Endothelial cell of umbilical vein (primary cell): ENCODE measurements around the gene ASMTL. TPM values are rescaled to one million over a fixed set of nuclear protein-coding genes. Genes with fewer than 3 reads are reported as not detected.

ENCODE experiments used
- BruUV-seq: library from RNA; stranded (reverse); fragments of 400-500 nt; replicated peaks from 2 replicates; lab custom pipeline; 2021; lab: Mats Ljungman, UMichigan
- CTCF ChIA-PET: fragments of 300-600, 350-600 bp; sonication (Branson Sonifier 250); formaldehyde crosslinking; loops from one replicate; lab custom pipeline; 2021; ENCODE audit warnings: antibody characterized with exemption, inconsistent platforms; lab: Charles Lee
- POLR2A ChIA-PET: fragments of 300-600, 350-600 bp; sonication (Branson Sonifier 250); formaldehyde crosslinking; loops from one replicate; lab custom pipeline; 2021; ENCODE audit warnings: antibody characterized with exemption, inconsistent platforms; lab: Charles Lee
- DNase-seq: peaks from one replicate; pipeline ENCODE4 v3.0.0-alpha.2; 2011; ENCODE audit warnings: low read depth, low spot score
- FAIRE-seq: peaks from 2 replicates; lab custom pipeline; 2011; peaks lifted over from hg19 to GRCh38; lab: Jason Lieb, UNC
- H2AFZ ChIP-seq: 2 replicates; pipeline ENCODE4 v1.6.0; 2012; ENCODE audit warnings: low read depth, low read length, control low read depth, inconsistent platforms
- H3K27ac ChIP-seq: 2 replicates; pipeline ENCODE4 v1.5.1; 2011; ENCODE audit warnings: low read depth, mild to moderate bottlenecking, control low read depth, low read length, moderate library complexity; ENCODE audit not compliant: insufficient read depth
- H3K27me3 ChIP-seq, 2 experiments: 2 replicates each; pipeline versions ENCODE4 v1.6.0 to v1.6.1; 2011; ENCODE audit warnings: low read length in 2 of 2, mixed read lengths in 1 of 2; ENCODE audit not compliant: control insufficient read depth in 2 of 2, insufficient read depth in 2 of 2
- H3K36me3 ChIP-seq, 2 experiments: 2 replicates in 1 of 2; 3 replicates in 1 of 2; pipeline ENCODE4 v1.5.1; 2011; ENCODE audit warnings: low read length in 2 of 2, mild to moderate bottlenecking in 1 of 2, moderate library complexity in 1 of 2; ENCODE audit not compliant: control insufficient read depth in 2 of 2, insufficient read depth in 2 of 2; ENCODE audit errors: extremely low read depth in 1 of 2
- H3K4me1 ChIP-seq: 3 replicates; pipeline ENCODE4 v1.5.1; 2011; ENCODE audit warnings: mild to moderate bottlenecking, low read length; ENCODE audit not compliant: control insufficient read depth, insufficient read depth; ENCODE audit errors: extremely low read depth
- H3K4me2 ChIP-seq: 2 replicates; pipeline ENCODE4 v1.6.1; 2011; ENCODE audit warnings: low read length, control low read depth, mixed read lengths; ENCODE audit not compliant: insufficient read depth
- H3K4me3 ChIP-seq, 3 experiments: fragments of 200-600 bp in 1 of 3; sonication (generic), shearing (Covaris generic) in 1 of 3; replicated peaks in 1 of 3; 2 replicates each; pipeline ENCODE4 v1.5.1; 2011 to 2016; ENCODE audit warnings: control low read depth in 3 of 3, low read length in 3 of 3, mild to moderate bottlenecking in 2 of 3, inconsistent platforms in 1 of 3, low read depth in 1 of 3, moderate library complexity in 1 of 3; ENCODE audit not compliant: insufficient read depth in 1 of 3
- H3K79me2 ChIP-seq: 2 replicates; pipeline ENCODE4 v1.6.0; 2012; ENCODE audit warnings: low read length, inconsistent platforms; ENCODE audit not compliant: control insufficient read depth, insufficient read depth
- H3K9ac ChIP-seq: replicated peaks from 2 replicates; pipeline ENCODE3; 2011; ENCODE audit warnings: low read length, control low read depth; ENCODE audit not compliant: insufficient read depth; ENCODE audit errors: extremely low read depth
- H3K9me1 ChIP-seq: replicated peaks from 3 replicates; pipeline ENCODE4 v1.6.0; 2011; ENCODE audit warnings: mild to moderate bottlenecking, low read length; ENCODE audit not compliant: control insufficient read depth, insufficient read depth; ENCODE audit errors: extremely low read depth
- H3K9me3 ChIP-seq: replicated peaks from 2 replicates; pipeline ENCODE4 v1.5.1; 2012; ENCODE audit warnings: low read length, inconsistent platforms; ENCODE audit not compliant: control insufficient read depth, insufficient read depth
- H4K20me1 ChIP-seq: replicated peaks from 2 replicates; pipeline ENCODE3; 2011; ENCODE audit warnings: mild to moderate bottlenecking, low read length; ENCODE audit not compliant: control insufficient read depth, insufficient read depth; ENCODE audit errors: extremely low read depth
- CTCF ChIP-seq, 2 donors: IDR thresholded peaks; 1 replicate in 1 of 2; 2 replicates in 1 of 2; pipeline ENCODE4 v1.5.1; 2011; ENCODE audit warnings: low read length in 2 of 2, mild to moderate bottlenecking in 2 of 2, moderate library complexity in 2 of 2, control low read depth in 1 of 2, inconsistent platforms in 1 of 2, low read depth in 1 of 2; ENCODE audit not compliant: insufficient read depth in 1 of 2; ENCODE audit errors: extremely low read depth in 1 of 2
- EZH2 ChIP-seq: IDR thresholded peaks from 2 replicates; pipeline ENCODE4 v1.6.1; 2012; ENCODE audit warnings: borderline replicate concordance, low read depth, mild to moderate bottlenecking, moderate library complexity, low read length, inconsistent platforms; ENCODE audit not compliant: severe bottlenecking
- FOS ChIP-seq: IDR thresholded peaks from 2 replicates; pipeline ENCODE4 v1.6.1; 2011; ENCODE audit warnings: mild to moderate bottlenecking, low read length, moderate library complexity, borderline replicate concordance; ENCODE audit not compliant: insufficient read depth
- GATA2 ChIP-seq: IDR thresholded peaks from 2 replicates; pipeline ENCODE4 v1.7.0; 2011; ENCODE audit warnings: low read depth, mild to moderate bottlenecking, moderate library complexity, mixed read lengths, low read length; ENCODE audit not compliant: insufficient read length, insufficient read depth
- JUN ChIP-seq: IDR thresholded peaks from 2 replicates; pipeline ENCODE4 v1.6.1; 2011; ENCODE audit warnings: borderline replicate concordance, low read depth; ENCODE audit not compliant: insufficient read length, insufficient read depth
- MAX ChIP-seq: IDR thresholded peaks from 2 replicates; pipeline ENCODE4 v1.6.1; 2011; ENCODE audit not compliant: insufficient read depth, insufficient read length
- MYC ChIP-seq: IDR thresholded peaks from one replicate; pipeline ENCODE4 v1.6.1; 2011; ENCODE audit warnings: mild to moderate bottlenecking, low read depth, low read length
- POLR2A ChIP-seq: IDR thresholded peaks from 2 replicates; pipeline ENCODE4 v1.6.1; 2012; ENCODE audit warnings: low read depth, mild to moderate bottlenecking, control low read depth, low read length
- POLR2AphosphoS5 ChIP-seq: IDR thresholded peaks from 2 replicates; pipeline ENCODE4 v1.6.1; 2012; ENCODE audit warnings: low read depth, mild to moderate bottlenecking, control low read depth, low read length, moderate library complexity; ENCODE audit not compliant: insufficient read depth
- dilution Hi-C: fragments of 300-500 bp; cut with MboI; formaldehyde crosslinking; loops from one replicate; pipeline ENCODE4 v1.15.0; 2019; ENCODE audit warnings: low sequenced_read_pairs; ENCODE audit not compliant: extremely low pct_ligation_motif_present
- intact Hi-C: fragments of 100-400 bp; cut with micrococcal nuclease; formaldehyde crosslinking; loops from one replicate; pipeline ENCODE4 v1.10.0; 2022
- polyA plus RNA-seq, 4 experiments: library from polyadenylated mRNA; depleted of rRNA in 3 of 4; stranded (reverse) in 3 of 4; unstranded in 1 of 4; fragments of >200 nt; gene quantifications; 2 replicates each; pipeline versions ENCODE4 v1.2.1 to v1.2.3, GENCODE V29; 2011 to 2012; ENCODE audit warnings: missing spikeins in 1 of 4
- total RNA-seq: library from RNA; stranded (reverse); gene quantifications from 2 replicates; pipeline ENCODE4 v1.2.3, GENCODE V29; 2021

Gene ASMTL
- total and polyA plus RNA-seq, 2 donors (not counting 3 experiments of a cell fraction or from before 2014, with no cell fraction given): 27.1 to 29.9 TPM

DNA sequence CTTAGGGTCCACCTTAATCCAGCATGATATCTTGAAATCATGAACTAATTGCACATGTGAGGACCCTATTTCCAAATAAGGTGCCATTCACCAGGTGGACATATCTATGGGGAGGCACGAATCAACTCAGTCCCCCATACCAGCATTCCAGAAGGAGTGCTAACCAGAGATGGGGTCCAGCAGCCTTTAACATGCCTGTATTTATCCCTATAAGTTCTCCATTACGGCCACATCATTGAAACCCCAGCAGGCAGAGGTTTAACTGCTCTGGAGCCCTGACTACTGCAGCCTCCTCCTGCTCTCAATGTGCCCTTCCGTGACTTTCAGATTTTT lies 3.2 kb upstream of the ASMTL start:
- no peaks in the 10 kb centered on the region for H3K27me3 ChIP-seq
- H3K4me2 ChIP-seq: no peak overlapping the region
- CTCF ChIA-PET: no interaction called here
- DNase-seq: no peak
- POLR2A ChIA-PET: no interaction called here
- H3K79me2 ChIP-seq: peaks cover 11% of the 10 kb centered on the region
- no peaks in the 10 kb centered on the region for H3K9me1 ChIP-seq
- no peak overlapping the region for H3K27ac ChIP-seq
- H2AFZ ChIP-seq: no peak overlapping the region
- no peaks in the 10 kb centered on the region for H3K36me3 ChIP-seq
- dilution Hi-C loops: no loop called here
- no peaks in the 10 kb centered on the region for H4K20me1 ChIP-seq
- intact Hi-C loops: loop anchor here (10.0 kb wide), 1 partner anchor 211 kb away; no protein-coding TSS in a partner anchor
- no TSS peak for BruUV-seq
- peaks cover 2% of the 10 kb centered on the region for H3K4me1 ChIP-seq
- H3K9me3 ChIP-seq: no peaks in the 10 kb centered on the region
- TF ChIP-seq FOS (no peak), MAX (no peak), JUN (no peak), EZH2 (no peak), POLR2AphosphoS5 (no peak), POLR2A (no peak), MYC (no peak), CTCF (IDR thresholded peaks at IDR 0.05; ENCODE audit: extremely low read depth in 1 of 2, insufficient read depth in 1 of 2, low read depth in 1 of 2, low read length in 2 of 2) (no peak), GATA2 (no peak)
- H3K4me3 ChIP-seq: no peak overlapping the region
- no peak for FAIRE-seq
- no peak overlapping the region for H3K9ac ChIP-seq
